RPMI8226 (cell line): Measurements from ENCODE around the gene SSTR5.

ENCODE experiments used
- DNase-seq: peaks from one replicate; pipeline ENCODE4 v3.0.0-alpha.2; 2015

Gene SSTR5

DNA sequence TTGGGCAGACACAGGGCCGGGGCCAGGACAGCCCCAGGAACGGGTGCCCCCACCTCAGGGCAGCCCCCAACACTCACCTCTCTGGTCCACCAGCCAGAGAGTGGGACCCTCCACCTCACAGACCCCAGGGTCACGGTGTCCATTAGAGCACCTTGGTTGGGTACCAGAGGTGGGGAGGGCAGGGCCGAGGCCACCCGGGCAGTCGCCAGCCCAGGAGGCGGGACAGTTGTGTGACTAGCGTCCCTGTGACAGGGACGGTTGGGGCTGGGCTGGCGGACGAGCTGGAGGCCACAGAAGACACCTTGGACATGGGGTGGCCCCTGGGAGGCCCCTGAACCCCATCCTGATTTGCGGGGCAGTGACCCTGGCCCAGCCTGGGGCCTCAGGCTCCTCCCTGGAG lies 35.2 kb downstream of the SSTR5 start:
- DNase-seq, result no peak

GRCh38 chr16:1108299-1109252 lies 36.0 kb downstream of the SSTR5 start:
- peak; percentile 69 for DNase-seq

DNA sequence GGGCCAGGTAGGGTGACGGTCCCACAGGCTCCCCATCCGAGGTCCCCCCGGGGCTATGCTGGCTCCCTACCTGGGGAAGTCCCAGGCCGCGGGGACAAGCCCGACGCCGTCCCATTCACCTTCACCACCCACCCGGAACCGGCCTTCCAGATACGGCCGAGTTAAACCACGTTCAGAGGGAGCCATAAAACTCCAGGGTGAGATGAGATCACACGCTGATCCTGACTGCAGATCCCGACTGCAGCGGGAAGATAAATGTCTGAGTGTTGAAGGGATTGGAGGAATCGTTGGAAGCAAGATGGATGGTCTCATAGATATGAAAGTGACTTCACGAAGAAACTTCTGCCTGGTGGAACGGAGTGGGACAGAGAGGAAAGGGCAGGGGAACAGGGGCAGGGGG lies 37.1 kb downstream of the SSTR5 start:
- no peak for DNase-seq

- no peak for DNase-seq
Measured at GRCh38 chr16:1112506-1113184, 40.1 kb downstream of the SSTR5 start.

- no peak for DNase-seq
Measured at GRCh38 chr16:1113489-1113888, 40.9 kb downstream of the SSTR5 start.

DNA sequence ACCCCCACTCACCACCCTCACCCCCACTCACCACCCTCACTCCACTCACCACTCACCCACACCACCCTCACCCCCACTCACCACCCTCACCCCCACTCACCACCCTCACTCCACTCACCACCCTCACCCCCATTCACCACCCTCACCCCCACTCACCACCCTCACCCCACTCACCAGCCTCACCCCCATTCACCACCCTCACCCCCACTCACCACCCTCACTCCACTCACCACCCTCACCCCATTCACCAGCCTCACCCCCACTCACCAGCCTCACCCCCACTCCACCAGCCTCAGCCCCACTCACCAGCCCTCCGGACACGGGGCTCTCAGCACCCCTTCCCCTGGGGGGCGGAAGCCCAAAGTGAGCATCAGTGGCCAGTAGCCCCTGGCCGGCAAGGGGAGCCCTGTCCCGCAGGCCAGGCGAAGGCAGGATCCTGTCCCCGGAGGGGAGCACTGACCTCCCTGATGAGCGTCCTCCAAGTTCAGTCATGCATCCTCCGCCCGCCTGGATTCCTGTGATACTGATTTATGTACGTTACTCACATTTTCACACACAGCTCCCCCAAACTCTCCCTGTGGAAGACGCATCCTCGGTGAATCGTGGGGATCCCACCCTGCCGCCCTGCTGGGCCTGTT lies 41.5 kb downstream of the SSTR5 start:
- no peak for DNase-seq

DNA sequence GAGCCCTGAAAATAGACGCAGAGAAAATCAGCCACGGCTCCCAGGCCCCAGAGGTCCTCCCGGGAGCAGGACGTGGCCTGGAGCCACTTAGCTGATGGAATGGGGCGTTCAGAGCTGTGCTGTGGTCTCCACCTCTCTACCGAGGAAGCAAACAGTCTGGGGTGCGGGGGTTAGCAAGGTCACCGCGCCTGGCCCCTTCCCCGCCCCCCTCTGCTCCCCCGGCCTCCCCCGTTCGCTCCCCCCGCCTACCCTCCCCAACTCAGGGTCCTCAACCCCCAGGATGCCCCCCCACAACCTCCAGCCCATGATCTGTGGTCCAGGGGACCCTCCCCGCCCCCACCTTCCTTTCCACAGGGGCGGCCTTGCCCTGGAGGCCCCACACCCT lies 44.1 kb downstream of the SSTR5 start:
- no peak for DNase-seq

GRCh38 chr16:1117176-1117900 lies 44.8 kb downstream of the SSTR5 start:
- no peak for DNase-seq

DNA sequence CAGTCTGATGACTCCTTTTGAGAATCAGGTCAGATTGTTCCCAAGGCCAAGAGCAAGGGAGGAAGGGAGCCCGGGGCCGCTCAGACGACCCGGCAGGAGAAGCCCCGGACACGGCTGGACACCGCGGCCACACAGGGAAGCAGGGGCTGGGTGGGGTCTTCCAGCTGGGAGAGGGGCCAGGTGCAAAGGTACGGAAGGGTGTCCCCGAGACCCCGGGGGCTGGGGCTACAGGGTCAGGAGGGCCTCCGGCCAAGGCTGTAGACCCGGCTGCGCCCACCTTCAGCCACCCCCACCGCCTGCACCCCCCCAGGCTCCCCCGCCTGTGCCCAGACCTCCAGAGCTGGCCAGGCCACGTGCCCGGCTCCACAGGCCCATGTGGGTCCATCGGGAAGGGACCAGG lies 45.4 kb downstream of the SSTR5 start:
- DNase-seq, result no peak

GRCh38 chr16:1119129-1119528 lies 46.6 kb downstream of the SSTR5 start:
- no peak for DNase-seq

- peak; percentile 83 for DNase-seq
Measured at GRCh38 chr16:1119766-1120576, 47.4 kb downstream of the SSTR5 start.

DNA sequence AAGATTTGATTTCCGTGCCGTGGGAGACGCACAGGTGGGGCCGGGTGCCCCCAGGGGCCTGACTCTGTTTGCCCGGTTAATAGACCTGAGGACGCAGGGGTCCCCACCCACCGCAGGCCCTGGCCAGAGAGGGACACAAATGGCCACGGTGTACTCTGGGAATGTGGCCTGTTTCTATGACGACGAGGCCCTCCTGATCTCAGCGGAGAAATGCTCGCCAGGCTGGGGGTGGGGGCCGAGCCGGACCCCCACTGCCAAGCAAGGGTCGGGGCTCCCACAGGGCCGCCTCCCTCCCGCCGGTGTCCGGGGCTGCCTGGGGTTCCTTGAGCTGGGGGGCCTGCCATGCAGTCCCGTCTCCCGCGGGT lies 48.0 kb downstream of the SSTR5 start:
- no peak for DNase-seq

DNA sequence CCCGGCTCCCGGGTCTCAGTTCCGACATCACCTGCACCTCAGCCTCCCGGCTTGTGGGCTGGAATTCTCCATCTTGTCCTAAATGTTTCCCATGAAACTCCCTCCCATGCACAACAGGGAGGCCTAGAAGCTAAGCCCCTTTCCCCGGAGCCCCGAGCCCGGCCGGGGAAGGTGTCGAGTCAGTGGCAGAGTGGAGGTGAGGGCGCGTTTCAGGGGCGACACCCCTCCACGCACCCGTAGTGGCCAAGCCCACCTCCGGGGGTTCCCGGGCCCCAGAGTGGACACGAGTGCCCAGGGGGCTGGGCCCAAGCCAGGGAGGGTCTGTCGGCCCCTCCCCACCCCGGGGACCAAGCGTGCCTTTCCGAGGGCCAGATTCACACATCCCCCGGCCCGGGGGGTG lies 48.5 kb downstream of the SSTR5 start:
- no peak for DNase-seq

DNA sequence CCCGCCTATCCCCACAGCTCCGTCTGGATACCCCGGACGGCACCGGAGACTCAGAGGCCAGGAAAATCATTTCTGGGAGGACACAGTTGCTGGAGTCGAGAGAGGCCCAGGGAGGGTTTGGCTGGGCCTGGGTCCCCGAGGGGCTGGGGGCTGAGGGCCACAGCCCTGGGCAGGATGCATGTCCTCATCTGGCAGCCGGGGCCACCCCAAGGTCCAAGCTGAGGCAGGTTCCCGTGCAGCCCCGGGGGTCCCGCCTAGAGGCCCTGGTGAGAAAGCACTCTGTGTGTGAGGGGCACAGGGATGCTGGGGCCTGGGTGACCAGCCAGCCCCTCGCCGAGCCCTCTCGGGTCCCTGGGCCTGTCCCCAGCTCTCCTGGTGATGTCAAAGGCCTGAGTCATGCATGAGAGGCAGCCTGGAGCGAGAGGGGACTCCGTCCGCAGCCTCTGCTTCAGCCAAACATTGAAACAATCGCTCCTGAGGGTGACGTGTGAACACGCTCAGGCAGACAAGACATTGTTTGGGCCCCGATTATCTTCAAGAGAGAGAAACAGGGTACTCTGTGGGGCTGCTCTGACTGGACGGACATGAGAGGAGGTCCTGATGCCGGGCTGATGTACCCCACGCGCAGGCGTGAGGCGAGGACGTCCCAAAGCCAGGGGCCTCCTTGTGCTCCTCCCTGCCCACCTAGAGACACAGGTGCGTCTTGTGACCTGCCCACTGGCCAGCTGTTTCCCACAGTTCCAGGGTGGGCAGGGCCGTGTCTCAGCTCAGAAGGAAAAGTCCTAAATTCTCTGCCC lies 49.3 kb downstream of the SSTR5 start:
- DNase-seq, result no peak

DNA sequence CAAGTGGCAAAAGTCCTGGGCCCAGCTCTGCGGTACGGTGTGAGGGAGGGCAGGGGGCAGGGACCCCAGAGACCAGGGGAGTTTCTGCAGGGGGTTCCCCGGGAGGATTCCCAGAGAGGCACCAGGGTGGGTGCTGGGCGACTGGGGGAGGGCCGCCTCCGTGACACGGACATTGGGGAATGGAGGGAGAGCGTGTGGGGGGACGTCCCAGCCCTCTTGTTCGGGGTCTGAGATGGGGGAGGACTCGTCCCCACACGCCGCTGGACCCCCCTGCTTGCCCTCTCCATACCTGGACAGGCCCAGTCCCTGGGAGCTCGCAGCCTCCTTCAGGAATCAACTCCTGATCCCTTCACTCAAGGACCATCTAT lies 49.8 kb downstream of the SSTR5 start:
- DNase-seq, result no peak

DNA sequence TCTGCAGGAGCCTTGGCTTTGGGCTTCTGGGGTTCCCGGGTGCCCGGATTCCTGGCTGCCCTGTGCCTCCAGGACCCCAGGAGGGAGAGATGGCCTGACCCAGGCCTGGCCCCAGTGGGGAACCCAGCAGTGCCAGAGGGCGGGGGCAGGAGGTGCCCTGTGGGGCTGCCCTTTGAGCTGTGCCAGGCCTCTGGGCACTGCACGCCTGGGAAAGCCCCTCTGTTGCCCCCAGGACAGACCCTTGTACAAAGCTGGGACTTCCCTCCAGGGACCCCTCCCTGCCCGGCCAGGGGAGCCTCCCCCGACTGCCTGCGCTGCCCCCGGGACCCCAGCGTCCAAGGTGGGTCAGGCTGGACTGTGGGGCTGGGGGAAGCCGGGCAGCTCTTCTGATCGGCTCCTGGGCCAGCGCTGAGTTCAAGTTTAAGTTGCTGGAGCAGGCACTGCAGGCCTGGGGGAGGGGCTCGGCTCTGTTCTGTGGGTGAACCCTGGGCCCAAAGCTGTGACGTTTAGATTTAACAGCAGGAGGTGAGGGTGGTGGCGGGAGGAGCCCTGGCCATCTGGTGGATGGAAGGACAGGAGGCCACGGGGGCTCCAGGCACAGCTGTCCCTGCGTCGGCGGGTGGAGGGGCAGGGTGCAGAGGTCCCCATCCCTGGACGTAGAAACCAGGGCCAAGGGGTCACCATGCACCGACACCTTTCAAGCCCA lies 51.1 kb downstream of the SSTR5 start:
- DNase-seq, result no peak

DNA sequence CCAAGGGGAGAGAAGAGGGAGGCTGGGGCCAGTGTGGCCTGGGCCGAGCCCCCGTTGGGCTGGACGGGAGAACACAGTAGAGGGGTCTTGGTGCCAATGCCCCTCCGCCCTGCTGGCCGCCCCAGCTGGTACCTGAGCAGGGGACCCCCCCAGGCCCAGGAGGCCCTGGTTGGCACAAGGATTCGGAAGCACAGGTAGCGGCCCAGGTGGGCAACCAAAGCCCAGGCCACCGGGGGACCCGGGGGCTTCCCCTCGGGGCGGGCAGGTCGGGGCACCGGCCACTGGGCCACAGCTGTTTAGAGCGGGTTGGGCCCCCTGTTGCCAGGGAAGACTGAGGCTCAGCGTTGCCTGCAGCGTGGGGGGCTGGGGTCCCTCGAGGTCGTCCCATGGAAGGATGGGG lies 51.7 kb downstream of the SSTR5 start:
- no peak for DNase-seq

DNA sequence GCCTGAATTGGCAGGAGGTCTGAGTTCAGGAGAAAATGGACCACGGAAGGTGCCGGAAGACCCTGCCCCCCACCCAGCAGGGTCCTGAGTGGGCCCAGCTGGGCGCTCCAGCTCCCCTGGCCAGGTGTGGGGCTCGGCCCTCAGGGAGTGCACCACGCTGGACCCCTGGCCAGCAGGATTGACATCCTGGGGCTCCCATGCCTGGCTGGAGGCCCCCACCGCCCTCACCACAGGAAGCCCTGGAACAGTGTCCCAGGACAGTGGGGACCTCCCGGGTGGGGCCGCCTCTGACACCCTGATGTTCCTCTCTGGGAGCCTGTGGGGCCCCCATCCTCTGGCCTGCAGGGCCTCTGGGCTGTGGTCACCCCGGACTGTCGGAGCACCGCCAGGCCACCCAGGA lies 52.2 kb downstream of the SSTR5 start:
- DNase-seq, result no peak

GRCh38 chr16:1125471-1125870 lies 52.9 kb downstream of the SSTR5 start:
- peak; percentile 70 for DNase-seq

- no peak for DNase-seq
Measured at GRCh38 chr16:1126044-1126443, 53.5 kb downstream of the SSTR5 start.

GRCh38 chr16:1126586-1126985 lies 54.0 kb downstream of the SSTR5 start:
- DNase-seq, result no peak
